Stimulated activated CD4-positive, alpha-beta T cell treated with anti-CD3 and anti-CD28 coated beads, Interleukin-4, amount 100 ng/mL, for 1 hour (primary cell): ENCODE measurements around the gene SPTB.
A peak's percentile ranks its signal among the peaks of the same experiment; 100 is the strongest.

Experiments used
- DNase-seq: peaks from one replicate; pipeline ENCODE4 v3.0.0-alpha.2; 2020

Gene SPTB

DNA sequence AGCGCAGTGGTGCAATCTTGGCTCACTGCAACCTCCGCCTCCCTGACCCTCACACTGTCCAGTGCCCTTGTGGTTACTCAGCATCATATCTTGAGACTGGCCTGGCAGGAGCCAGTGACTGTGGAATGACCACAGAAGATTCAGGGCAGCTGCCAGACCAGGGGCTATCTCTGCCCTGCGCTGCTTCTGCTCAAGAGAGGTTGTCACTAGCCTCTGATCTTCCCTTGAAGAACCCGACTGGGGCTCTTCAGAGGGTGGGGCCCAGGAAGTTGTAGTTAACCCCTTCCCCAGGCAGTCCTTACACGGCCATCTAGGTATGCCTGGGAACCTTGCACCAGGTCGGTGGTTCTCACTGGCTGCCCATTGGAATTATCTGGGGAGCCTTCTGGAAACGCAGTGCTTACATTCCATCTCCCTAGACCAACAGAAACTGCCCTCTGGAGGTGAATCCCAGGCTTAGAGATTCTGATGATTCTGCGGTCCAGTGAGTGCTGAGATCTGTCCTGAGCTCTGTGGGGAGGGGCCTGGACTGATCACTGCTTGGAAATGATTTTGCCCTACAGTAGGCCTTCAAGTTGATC, 134.1 kb downstream of the SPTB start:
- no peak for DNase-seq

DNA sequence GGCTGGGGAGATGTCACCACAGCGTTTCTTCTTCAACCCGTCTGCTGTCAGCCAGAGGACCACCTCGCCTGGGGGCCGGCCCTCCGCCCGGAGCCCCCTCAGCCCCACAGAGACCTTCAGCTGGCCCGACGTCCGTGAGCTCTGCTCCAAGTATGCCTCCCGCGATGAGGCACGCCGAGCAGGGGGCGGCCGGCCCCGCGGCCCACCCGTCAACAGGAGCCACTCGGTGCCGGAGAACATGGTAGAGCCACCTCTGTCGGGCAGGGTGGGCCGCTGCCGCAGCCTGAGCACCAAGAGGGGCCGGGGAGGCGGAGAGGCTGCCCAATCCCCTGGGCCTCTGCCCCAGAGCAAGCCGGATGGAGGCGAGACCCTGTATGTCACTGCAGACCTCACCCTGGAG, 136.6 kb downstream of the SPTB start:
- no peak for DNase-seq

DNA sequence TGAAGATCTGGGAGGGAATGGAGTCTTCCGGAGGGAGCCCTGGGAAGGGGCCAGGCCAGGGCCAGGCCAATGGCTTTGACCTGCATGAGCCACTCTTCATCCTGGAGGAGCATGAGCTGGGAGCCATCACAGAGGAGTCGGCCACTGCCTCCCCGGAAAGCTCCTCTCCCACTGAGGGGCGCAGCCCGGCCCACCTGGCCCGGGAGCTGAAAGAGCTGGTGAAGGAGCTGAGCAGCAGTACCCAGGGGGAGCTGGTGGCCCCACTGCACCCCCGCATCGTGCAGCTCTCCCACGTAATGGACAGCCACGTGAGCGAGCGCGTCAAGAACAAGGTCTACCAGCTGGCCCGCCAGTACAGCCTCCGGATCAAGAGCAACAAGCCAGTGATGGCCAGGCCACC, 137.7 kb downstream of the SPTB start:
- DNase-seq: no peak

DNA sequence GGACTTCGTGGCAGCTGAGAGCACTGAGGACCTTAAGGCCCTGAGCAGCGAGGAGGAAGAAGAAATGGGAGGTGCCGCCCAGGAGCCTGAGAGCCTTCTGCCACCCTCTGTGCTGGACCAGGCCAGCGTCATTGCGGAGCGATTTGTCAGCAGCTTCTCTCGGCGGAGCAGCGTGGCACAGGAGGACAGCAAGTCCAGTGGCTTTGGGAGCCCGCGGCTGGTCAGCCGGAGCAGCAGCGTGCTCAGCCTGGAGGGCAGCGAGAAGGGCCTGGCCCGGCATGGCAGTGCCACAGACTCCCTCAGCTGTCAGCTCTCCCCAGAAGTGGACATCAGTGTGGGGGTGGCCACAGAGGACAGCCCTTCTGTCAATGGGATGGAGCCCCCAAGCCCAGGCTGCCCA, 138.5 kb downstream of the SPTB start:
- no peak for DNase-seq

DNA sequence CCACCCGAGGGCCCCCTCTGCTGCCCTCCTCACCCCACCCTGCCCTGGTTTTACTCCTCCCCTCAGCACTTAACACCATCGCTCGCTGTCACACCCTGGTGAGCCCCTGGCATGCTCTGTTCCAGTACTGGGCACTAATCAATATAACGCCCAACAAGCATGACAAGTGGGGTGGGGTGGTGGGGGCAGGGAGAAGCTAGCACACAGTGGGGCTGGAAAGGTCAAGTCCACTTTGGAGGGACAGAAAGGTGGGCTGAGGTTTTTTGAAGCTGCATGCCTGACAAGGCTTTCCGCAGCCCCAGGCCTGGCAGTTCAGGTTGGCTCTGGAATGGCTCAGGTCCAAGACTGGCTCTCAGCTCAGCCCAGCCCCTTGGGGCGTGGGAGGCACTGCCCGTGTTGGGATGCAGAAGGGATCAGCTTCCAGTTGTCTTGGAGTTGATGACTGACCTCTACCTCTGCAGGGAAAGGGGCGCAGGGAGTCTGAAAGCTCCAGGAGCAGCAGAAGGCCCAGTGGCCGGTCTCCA, 141.4 kb downstream of the SPTB start:
- DNase-seq: no peak

DNA sequence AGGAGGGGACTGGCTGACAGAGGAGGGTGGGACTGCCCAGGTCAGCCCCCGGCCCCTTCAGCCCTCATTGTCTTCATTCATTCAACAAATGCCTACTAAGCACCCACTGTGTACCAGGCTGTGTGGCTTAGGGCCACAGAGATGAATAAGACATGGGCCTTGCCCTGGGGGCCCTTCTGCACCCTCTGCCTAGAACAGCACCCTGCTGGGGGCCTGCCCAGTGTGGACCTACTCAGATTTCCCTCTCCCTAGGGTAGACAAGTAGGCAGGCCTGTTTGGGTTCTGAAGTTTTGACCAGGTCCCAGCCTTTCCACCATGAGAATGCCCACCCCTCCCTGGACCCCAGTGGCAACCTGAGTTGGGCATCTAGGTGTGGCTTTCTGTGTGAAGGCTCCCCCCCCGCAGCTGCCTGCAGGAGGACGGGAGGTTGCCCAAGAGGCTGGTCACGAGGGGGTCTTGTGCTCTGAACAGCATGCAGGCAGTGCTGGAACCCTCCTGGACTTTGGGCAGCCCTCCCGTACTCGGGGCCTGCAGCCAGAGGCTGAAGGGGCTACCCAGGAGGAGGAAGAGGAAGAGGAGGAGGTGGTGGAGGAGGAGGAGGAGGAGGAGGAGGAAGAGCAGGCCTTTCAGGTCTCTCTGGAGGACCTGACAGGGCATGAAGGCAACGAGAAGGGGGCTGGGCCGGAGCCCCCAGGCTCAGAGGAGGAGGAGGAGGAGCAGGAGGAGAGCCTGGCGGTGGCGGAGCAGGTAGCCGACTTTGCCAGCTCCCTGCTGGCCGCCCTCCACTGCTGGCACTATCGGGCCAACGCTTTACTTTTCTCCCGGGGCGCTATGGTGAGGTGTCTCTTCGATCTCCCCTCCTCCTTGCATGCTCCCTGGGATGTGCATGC, 142.1 kb downstream of the SPTB start:
- DNase-seq: no peak

DNA sequence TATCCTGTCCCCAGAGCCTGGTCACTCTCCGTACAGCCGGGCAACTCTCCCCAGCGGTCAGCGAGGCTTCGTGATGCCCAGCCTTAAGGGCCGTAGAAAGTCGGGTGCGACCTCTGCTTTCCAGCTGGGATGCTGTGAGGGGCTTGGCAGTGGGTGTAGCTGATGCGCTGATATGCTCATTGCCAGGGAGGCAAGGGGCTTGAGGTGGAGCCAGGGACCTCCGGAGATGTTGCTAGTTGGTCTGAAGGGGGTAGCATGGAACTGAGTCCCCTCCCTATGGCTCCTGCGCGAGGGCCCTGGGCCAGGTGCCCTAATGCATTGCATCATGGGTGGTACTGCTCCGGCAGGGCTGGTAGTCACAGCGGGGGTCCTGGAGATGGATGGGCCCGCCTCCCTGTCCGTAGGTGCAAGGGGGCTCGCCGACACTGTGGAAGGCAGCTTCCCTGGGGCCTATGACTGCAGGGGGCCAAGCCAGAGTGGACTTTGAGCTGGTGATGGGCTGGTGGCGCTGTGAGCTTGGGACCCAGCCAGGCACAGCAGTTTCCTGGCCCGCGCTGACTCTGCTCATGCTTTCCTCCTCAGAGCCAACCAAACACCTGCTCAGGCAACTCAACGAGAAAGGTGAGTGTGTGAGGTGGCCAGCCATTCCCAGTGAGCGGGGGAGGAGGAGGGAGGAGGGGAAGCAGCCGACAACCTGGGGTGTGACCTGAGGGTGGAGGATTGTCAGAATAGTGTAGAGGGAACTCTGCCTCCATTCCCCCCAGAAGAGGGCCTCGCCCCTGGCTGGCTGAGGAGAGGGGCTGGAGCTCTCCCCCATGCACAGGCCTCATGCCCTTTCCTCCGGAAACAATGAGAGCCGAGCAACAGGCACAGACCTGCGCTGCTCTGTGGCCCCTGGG, 143.2 kb downstream of the SPTB start:
- no peak for DNase-seq

DNA sequence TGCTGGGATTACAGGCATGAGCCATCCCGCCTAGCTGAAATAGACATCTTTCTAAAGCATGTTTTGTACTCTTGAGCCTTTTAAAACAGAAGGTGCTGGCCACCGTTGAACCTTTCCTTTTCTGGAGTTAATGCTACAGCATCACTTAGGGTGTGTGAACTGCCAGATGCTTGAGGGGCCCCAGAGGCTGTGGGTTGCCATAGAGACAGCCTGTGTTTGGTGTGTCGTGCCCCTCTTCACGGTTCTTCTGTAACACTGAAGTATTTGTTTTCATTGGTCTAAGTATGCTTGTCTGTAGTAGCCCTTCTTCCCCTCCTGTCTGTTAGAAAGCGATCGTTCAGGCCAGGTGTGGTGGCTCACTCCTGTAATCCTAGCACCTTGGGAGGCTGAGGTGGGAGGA, 144.7 kb downstream of the SPTB start:
- no peak for DNase-seq

DNA sequence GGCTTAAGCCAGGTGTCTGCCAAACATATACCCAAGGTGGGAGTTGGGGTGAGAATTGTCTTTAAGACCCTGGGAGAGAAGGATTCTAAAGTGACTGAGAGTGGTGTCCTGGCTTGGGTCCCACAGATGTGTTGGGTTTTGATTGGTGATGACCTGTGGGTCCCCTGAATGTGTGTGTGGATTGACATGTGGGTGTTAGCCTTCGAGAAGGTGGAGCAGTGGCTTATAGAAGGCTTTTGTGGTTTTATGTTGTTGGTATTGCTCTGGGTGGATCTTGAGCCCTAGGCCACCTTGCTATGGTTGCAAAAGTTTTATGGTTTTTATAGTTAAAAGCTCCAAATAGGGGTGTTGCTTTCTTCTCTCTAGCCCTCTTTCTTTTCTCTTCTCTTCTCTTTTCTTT, 145.8 kb downstream of the SPTB start:
- no peak for DNase-seq

DNA sequence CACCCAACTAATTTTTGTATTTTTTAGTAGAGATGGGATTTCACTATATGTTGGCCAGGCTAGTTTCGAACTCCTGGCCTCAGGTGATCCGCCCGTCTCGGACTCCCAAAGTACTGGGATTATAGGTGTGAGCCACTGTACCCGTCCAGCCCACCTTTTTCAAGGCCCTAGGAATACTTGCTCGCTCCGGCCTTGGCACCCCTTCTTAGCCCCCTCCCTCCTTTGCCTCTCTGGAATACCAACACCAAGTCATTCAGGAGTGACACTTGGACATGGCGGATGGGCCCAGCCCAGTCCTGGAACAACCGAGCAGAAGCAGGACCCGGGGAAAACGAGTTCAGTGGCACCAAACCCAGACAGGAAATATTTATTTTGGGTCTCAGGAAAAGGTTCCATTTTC, 146.4 kb downstream of the SPTB start:
- no peak for DNase-seq

DNA sequence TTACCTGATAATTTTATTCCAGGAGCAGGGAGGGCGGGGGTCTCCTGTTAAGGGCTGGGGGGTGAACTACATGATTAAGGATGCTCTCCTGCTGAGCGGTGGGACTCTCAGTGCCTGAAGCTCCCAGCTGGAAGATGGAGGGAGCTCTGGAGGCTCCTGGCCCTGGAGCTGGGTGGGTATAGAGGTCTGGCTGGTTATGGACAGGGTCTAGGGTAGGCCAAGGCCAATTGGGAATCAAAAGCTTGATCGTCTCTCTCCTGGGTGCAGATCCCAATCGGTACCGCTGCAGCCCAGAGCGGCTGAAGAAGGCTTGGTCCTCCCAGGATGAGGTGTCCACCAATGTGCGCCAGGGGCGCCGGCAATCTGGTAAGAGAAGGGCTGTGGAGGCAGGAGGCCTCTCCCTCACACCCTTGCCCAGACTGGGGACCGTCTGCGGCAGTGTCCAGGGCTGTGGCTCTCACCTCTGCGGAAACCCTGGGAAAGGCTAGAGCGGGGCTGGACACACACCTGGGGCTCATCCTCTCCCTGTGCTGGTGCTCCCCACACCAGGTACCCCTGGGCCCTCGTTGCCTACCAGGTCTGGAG, 147.1 kb downstream of the SPTB start:
- DNase-seq: no peak

DNA sequence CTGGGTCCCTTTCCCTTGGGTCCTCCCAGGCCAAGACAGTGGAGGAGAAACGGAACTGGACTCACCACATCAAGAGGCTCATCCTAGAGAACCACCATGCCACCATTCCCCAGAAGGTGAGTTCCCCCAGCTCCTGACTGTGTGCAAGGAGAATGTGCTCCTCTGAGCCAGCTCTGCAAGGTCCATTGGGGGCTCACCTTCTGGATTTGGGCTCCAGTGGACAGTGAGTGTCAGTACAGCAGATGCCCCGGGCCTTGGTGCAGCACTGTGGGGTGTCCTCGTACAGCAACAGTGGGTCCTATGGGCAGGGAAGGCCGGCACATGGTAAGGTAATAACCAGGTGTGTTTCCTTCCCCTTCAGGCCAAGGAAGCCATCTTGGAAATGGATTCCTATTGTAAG, 147.6 kb downstream of the SPTB start:
- DNase-seq: no peak

DNA sequence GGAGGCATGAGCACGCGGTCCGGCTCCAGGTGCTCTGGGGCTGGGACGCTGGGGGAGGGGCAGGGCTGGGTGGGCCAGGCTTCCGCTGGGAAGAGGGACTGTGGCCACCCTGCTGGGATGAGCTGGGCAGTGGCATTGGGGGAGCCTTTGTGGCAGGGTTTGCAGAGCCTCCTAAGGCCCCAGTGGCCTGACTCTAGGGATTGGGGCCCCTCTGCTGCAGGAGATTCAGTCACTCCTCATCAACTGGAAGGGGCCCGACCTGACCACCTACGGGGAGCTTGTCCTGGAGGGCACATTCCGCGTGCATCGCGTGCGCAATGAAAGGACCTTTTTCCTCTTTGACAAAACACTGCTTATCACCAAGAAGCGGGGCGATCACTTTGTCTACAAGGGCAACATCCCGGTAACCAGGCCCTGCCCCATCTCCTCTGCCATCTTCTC, 148.5 kb downstream of the SPTB start:
- DNase-seq: no peak

DNA sequence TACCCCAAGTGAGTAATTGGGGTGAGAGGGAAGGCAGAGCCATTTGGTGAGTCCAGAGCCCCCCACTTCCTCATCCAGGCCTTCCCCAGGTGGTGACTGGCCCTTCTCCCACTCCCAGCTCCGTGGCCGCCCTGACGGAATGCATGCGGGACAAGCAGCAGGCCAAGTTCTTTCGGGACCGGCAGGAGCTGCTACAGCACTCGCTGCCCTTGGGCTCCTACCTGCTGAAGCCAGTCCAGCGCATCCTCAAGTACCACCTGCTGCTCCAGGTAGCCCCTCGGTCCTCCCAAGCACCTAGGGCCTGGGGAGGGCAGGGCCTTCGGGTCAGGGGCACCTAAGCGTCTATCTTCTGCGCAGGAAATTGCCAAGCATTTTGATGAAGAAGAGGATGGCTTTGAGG, 149.0 kb downstream of the SPTB start:
- no peak for DNase-seq

DNA sequence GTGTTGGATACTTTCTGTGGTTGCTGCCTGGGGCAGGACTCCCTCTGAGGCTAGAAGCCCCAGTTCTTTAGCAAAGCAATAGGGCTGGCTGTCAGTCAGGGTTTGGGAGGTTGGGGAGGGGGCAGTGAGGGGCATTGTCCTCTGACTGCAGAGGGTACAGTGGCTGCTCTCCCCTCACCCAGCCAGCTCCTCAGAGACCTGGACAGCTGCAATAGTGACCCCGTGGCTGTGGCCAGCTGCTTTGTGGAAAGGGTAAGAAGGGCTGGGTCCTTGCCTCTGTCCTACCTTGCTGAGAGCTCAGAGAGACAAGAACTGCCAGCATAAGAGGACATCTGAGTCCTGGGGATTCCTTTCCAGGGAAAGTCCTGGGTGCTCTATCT, 149.7 kb downstream of the SPTB start:
- no peak for DNase-seq

DNA sequence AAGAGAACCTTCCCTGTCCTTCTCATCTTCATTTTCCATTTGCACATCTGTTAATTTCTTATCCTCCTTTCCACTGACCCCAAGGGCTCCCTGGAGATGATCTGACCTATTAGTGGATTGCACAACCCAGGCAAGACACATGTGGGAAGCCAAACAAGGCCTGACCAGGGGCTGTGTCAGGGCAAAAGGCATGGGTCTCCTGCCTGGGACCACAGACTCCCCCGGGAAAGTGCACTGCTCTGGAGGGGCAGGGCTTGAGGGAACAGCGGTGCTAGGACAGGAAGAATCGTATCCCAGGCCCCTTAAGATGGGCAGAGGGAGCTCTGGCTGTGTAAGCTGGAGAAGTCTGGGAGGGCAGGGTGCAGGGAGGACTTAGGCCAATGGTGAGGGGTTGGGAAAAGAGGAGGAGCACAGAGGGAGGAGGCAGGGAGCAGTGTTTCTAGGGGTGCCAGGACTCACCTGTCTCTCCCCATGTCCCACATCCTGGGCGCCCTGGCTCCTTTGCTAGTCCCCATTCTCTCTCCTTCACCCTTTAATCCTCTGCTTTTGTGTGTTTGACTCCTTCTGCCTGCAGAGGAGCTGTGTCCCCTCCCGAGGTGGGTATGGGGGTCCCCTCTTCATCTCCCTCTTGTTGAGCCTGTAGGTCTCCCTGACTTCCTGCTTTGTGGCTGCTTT, 150.2 kb downstream of the SPTB start:
- no peak for DNase-seq

DNA sequence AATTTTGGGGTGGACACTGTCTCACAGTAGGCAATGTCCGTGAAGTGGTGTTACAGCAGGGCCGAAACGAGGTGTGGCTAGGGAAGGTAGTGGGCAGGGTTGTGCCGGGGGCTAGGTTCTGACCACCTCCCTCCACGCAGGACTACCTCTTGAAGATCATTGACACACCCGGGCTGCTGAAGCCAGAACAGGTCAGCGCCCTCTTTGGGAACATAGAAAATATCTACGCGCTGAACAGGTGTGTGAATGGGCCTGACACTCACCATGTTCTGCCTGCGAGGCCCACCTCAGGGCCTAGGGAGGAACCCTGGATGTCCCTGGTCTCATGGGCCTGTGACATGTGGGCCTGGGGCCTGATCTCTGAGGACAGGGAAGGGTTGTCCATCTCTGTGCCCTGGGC, 150.9 kb downstream of the SPTB start:
- DNase-seq: no peak

DNA sequence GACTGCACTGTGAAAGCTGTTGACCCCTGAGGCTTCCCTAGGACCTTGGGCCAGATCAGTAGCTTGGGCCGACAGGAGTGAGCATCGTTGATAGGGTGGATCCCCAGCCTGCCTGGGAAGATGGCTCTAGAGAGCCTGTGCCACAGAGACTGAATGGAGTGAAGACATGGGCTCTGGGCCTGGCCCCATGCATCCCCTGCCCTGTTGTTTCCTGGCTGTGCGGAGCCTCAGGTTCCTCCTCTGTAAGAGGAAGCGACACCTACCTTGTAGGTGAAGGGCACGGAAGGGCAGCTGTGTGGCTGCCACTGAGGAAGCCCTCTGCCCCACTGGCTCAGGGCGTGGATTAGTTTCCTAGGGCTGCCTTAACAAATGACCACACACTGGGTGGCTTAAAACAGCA, 151.6 kb downstream of the SPTB start:
- DNase-seq: no peak

DNA sequence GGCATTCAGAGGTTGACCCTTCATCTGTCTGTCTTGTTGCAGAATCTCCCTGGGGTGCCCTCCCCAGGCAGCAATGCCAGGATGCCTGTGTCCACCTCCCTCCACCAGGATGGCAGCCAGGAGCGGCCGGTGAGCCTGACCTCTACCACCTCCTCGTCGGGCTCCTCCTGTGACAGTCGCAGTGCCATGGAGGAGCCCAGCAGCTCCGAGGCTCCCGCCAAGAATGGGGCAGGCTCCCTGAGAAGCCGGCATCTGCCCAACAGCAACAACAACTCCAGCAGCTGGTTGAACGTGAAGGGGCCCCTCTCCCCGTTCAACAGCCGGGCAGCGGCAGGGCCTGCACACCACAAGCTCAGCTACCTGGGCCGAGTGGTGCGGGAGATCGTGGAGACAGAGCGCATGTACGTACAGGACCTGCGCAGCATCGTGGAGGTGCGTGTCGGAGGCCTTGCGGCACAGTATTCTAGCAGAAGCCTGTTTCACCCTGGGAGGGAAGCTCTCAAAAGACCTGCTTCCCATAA, 152.1 kb downstream of the SPTB start:
- no peak for DNase-seq

DNA sequence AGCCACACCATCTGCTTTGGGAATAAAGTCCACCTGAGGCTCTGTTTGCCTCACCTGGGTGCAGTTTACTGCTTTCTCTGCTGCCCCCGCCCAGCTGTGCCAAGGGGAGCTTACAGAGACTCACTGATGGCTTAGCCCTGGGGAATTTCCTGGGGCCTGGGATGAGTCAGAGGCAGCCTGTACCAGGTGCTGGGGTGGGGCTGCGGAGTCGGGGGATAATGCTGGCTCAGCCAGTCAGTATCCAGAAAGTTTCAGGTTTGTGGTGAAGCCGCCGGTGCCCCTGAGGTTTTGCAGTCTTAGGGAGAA, 153.2 kb downstream of the SPTB start:
- DNase-seq: peak; percentile 42

DNA sequence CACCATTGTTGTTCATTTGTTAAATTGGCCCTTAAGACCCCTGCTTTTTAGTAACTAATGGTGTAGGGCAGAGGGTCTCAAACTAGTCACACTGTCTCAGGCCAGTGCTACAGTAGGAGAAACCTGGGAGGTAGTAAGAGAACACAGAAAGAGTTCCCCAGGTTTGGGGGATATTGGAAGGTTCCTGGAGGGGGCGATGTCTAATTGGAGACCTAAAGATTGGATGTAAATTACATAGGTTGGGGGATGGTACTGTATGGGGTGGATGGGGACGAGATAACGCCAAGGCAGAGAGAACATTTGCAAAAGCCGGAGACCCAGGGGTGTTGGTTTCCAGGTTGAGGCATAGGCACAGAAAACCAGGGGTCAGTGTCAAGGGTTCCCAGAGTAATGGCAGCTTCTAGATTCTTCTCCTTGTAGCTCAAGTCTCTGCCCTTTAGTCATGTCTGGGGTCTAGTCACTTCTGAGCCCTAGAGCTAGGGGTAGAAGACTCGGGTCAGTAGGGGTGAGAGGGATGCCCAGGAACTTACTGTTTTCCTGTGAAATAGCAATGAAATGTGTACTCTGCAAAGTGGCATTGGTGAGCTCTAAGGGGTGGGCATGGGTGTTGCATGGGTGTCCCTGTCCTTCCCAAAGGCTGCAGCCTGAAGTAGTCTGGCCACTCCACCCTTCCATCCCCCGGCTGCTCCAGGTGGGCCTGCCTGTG, 153.7 kb downstream of the SPTB start:
- DNase-seq: no peak
